BE2C (cell line): ENCODE measurements around the gene DCTN1.

Experiments used
- DNase-seq: peaks from one replicate; pipeline ENCODE4 v3.0.0-alpha.2; 2020
- H3K27me3 ChIP-seq: fragments of 250-450 bp; sonication (Bioruptor Pico); 2 replicates; pipeline ENCODE4 v1.5.1; 2020; ENCODE audit warnings: mild to moderate bottlenecking
- H3K36me3 ChIP-seq: fragments of 250-450 bp; sonication (Bioruptor Pico); 2 replicates; pipeline ENCODE4 v1.5.1; 2020; ENCODE audit warnings: mild to moderate bottlenecking
- H3K4me1 ChIP-seq: fragments of 250-450 bp; sonication (Bioruptor Pico); 2 replicates; pipeline ENCODE4 v1.5.1; 2020
- H3K4me3 ChIP-seq: 2 replicates; pipeline ENCODE4 v1.5.1; 2011; ENCODE audit warnings: low read depth, low read length
- H3K9me3 ChIP-seq: fragments of 250-450 bp; sonication (Bioruptor Pico); 2 replicates; pipeline ENCODE4 v1.5.1; 2020
- CTCF ChIP-seq: IDR thresholded peaks from 2 replicates; pipeline ENCODE4 v1.5.1; 2012; ENCODE audit warnings: mild to moderate bottlenecking, low read depth, low read length

The DCTN1 gene

GRCh38 chr2:74390606-74391005 is 10.5 kb upstream of the DCTN1 start:
- no peaks in the 10 kb centered on the region for H3K9me3 ChIP-seq
- no peak for TF ChIP-seq CTCF
- H3K4me3 ChIP-seq: peak overlapping the region; percentile 91
- H3K36me3 ChIP-seq: no peaks in the 10 kb centered on the region
- no peak for DNase-seq
- H3K4me1 ChIP-seq: no peaks in the 10 kb centered on the region
- no peaks in the 10 kb centered on the region for H3K27me3 ChIP-seq

- Histone ChIP-seq H3K4me1 (no peaks in the 10 kb centered on the region), H3K27me3 (no peaks in the 10 kb centered on the region), H3K9me3 (no peaks in the 10 kb centered on the region), H3K36me3 (no peaks in the 10 kb centered on the region), H3K4me3 (no peak overlapping the region)
- DNase-seq: no peak
- TF ChIP-seq CTCF: no peak
Measured at GRCh38 chr2:74387346-74387745, 7.2 kb upstream of the DCTN1 start.

GRCh38 chr2:74385396-74385795 is 5.3 kb upstream of the DCTN1 start:
- Histone ChIP-seq H3K36me3 (no peaks in the 10 kb centered on the region), H3K4me1 (no peaks in the 10 kb centered on the region), H3K9me3 (no peaks in the 10 kb centered on the region), H3K27me3 (no peaks in the 10 kb centered on the region), H3K4me3 (no peak overlapping the region)
- DNase-seq: no peak
- TF ChIP-seq CTCF: no peak

GRCh38 chr2:74384051-74384450 is 3.9 kb upstream of the DCTN1 start:
- no peaks in the 10 kb centered on the region for H3K4me1 ChIP-seq
- H3K9me3 ChIP-seq: no peaks in the 10 kb centered on the region
- no peaks in the 10 kb centered on the region for H3K27me3 ChIP-seq
- TF ChIP-seq CTCF: no peak
- H3K36me3 ChIP-seq: no peaks in the 10 kb centered on the region
- H3K4me3 ChIP-seq: no peak overlapping the region
- no peak for DNase-seq

- Histone ChIP-seq H3K4me1 (no peaks in the 10 kb centered on the region), H3K27me3 (no peaks in the 10 kb centered on the region), H3K36me3 (no peaks in the 10 kb centered on the region), H3K4me3 (no peak overlapping the region), H3K9me3 (no peaks in the 10 kb centered on the region)
- DNase-seq: no peak
- no peak for TF ChIP-seq CTCF
Measured at GRCh38 chr2:74383254-74383653, 3.1 kb upstream of the DCTN1 start.

- H3K4me1 ChIP-seq: no peaks in the 10 kb centered on the region
- H3K9me3 ChIP-seq: no peaks in the 10 kb centered on the region
- no peak for DNase-seq
- H3K27me3 ChIP-seq: no peaks in the 10 kb centered on the region
- H3K4me3 ChIP-seq: no peak overlapping the region
- H3K36me3 ChIP-seq: no peaks in the 10 kb centered on the region; the same call in 1 of the 2 replicates
- TF ChIP-seq CTCF: no peak
Measured at GRCh38 chr2:74381751-74382150, 1.6 kb upstream of the DCTN1 start.
